Fibroblast of peridontal ligament (primary cell): ENCODE measurements around the gene ACTL7B.
"Not testable (repeated sequence)": the region's sequence is repeated elsewhere in the genome, so short reads cannot be mapped to it uniquely, and the experiment has no call there.

Source experiments
- DNase-seq: peaks from one replicate; pipeline ENCODE4 v3.0.0-alpha.2; 2010; ENCODE audit errors: extremely low read depth

Gene ACTL7B

GRCh38 chr9:108844856-108845255 lies 10.9 kb downstream of the ACTL7B start:
- no peak for DNase-seq

- peak; percentile 74 for DNase-seq
Observed at GRCh38 chr9:108844391-108844790, 11.4 kb downstream of the ACTL7B start.

- DNase-seq = no peak
Observed at GRCh38 chr9:108842610-108843295, 13.0 kb downstream of the ACTL7B start.

- DNase-seq = not testable (repeated sequence)
Observed at GRCh38 chr9:108839561-108839960, 16.2 kb downstream of the ACTL7B start.

GRCh38 chr9:108838017-108838416 lies 17.8 kb downstream of the ACTL7B start:
- DNase-seq = peak; percentile 47

- no peak for DNase-seq
Observed at GRCh38 chr9:108837530-108837929, 18.3 kb downstream of the ACTL7B start.

GRCh38 chr9:108836781-108837180 lies 19.0 kb downstream of the ACTL7B start:
- no peak for DNase-seq

GRCh38 chr9:108836319-108836718 lies 19.5 kb downstream of the ACTL7B start:
- no peak for DNase-seq

- DNase-seq = no peak
Observed at GRCh38 chr9:108835831-108836230, 20.0 kb downstream of the ACTL7B start.

- DNase-seq = peak; percentile 40
Observed at GRCh38 chr9:108834959-108835665, 20.7 kb downstream of the ACTL7B start.

GRCh38 chr9:108832179-108832500 lies 23.6 kb downstream of the ACTL7B start:
- no peak for DNase-seq

GRCh38 chr9:108831496-108832178 lies 24.1 kb downstream of the ACTL7B start:
- no peak for DNase-seq

GRCh38 chr9:108830272-108830671 lies 25.5 kb downstream of the ACTL7B start:
- DNase-seq = peak; percentile 15

GRCh38 chr9:108823829-108824228 lies 32.0 kb downstream of the ACTL7B start:
- no peak for DNase-seq

- DNase-seq = no peak
Observed at GRCh38 chr9:108816037-108816436, 39.7 kb downstream of the ACTL7B start.

GRCh38 chr9:108815156-108815555 lies 40.6 kb downstream of the ACTL7B start:
- no peak for DNase-seq

- peak; percentile 71 for DNase-seq
Observed at GRCh38 chr9:108813951-108814601, 41.7 kb downstream of the ACTL7B start.

GRCh38 chr9:108812396-108813025 lies 43.3 kb downstream of the ACTL7B start:
- no peak for DNase-seq

- no peak for DNase-seq
Observed at GRCh38 chr9:108811944-108812343, 43.8 kb downstream of the ACTL7B start.

- DNase-seq = no peak
Observed at GRCh38 chr9:108809269-108809668, 46.5 kb downstream of the ACTL7B start.
